NCI-H460 (cell line): Measurements from ENCODE around the gene AIMP1. TPM values are rescaled to one million over a fixed set of nuclear protein-coding genes. Genes with fewer than 3 reads are reported as not detected.
"Not testable (repeated sequence)": the region's sequence is repeated elsewhere in the genome, so short reads cannot be mapped to it uniquely, and the experiment has no call there.

Experiments used
- DNase-seq: peaks from one replicate; pipeline ENCODE4 v3.0.0-alpha.2; 2016; ENCODE audit warnings: low read depth; ENCODE audit errors: extremely low read depth
- total RNA-seq: library from RNA; depleted of rRNA; stranded (reverse); fragments of >200 nt; shearing (Covaris generic); gene quantifications from 2 replicates; pipeline ENCODE4 v1.2.3, GENCODE V29; 2014

AIMP1 gene
- total RNA-seq, 1 experiment from 2014 or later = 49.5 TPM

DNA sequence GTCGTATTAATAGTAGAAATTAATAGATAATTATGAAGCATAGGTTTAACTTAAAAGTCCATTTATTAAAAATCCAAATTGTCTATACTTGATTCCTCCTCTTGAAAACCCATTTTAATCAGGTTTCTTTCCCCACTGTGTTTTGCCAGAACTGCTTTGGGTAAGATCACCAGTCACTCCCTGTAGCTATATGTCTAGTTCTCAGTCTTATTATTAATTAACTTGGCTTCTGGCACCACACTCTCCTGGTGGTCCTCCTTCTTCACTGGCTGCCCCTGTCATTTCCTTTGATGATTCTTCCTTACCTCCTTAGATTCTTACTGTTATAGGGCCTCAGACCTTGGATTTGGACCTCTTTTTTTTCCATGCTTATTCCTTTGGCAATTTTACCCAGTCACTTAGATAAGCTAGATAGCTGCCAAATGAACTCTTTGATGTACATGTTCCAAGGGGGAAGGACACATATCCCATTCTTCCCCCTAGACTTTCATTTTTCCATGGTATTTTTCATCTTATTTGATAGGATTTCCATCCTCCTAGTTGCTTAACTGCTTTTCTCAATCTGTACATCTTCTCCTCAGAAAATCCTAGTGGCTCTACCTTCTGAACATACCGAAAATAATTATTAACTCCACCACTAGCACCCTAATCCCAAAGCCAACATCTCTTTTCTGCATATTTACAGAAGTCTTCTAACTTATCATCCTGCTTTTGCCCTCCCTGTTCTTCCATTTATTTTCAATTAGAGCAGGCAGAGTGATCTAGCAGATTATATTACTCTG lies 27.7 kb downstream of the AIMP1 start:
- no peak for DNase-seq

DNA sequence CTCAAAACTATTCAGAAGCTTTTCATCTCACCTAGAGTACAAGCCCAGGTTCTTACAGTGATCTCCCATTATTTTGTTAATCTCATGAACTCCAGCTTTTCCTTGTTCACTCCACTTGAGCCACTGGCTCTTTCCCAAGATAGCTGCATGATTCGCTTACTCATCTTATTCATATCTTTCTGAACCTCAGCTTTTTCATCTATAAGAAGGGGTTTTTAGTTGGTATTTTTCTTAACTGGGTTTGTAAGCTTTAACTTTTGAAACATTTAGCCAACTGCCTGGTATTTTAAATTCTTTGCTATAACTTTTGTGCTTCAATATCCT lies 28.3 kb downstream of the AIMP1 start:
- DNase-seq = no peak

DNA sequence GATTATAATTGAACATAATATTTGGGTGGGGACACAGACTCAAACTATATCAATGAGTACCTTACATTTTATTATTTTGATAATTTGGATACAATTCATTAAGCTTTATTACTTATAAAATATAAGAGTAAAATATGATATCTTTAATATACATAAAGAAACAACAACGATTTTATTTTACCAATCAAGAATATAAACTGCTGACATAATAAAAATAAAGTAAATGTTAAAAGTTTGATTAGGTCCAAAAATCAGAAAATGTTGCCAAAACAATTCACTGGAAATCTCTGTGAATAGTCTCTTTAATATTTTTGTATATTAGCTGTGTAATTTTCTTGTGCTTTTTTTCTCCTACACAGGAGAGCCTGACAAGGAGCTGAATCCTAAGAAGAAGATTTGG lies 30.8 kb downstream of the AIMP1 start:
- DNase-seq = no peak

DNA sequence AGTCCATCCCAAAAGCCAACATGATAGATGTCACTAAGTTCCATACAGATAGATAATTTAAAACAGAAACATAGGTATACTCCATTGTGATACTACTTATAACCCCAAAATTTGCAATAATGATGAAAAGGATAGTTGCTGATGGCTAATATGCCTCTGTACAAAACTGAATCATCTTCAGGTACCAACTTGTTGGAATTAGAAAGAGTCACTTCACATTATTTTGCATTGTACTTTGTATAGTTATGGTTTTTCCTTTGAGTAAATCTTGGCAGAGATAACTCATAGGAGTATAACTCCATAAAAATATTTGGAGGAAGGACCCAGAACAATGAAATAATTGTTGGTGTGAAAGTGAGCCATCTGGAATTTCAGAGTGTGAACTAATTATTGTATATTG lies 34.7 kb downstream of the AIMP1 start:
- no peak for DNase-seq

DNA sequence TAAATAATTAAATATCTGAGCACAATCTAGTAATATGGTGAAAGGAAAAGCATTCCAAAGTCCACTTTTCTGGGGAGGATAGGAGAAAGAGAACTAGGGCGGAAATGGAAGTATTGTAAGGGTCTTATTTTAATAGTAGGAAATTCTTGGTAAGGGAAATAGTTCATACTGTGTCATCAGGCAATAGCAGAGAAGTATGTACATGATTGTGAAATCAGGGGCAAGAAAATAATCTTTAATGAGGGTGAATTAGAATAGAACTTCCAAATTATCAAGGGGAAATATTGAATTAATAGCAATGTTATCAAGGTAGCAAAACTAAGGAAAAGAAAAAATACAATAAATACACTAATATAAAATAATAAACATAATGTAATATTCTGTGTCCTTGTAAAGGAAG lies 37.4 kb downstream of the AIMP1 start:
- DNase-seq = no peak

DNA sequence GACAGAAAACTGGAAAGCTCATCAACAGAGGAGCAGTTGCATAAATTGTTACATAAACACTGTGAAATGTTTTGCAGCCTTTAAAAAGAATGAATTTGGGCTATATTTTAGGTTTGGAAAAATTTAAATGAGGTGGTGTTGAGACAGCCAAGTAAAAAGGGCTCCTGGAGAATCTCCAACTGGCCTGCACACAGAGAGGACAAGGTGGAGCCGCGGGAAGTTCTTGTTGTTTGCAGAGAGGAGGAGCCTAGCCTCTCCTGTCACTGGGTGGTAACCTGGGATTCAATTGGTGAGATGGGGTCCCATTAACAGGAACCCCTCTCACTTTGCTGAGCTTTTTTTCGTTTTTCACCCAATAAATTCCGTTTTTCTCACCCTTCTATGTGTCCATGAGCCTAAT lies 38.8 kb downstream of the AIMP1 start:
- DNase-seq = no peak

DNA sequence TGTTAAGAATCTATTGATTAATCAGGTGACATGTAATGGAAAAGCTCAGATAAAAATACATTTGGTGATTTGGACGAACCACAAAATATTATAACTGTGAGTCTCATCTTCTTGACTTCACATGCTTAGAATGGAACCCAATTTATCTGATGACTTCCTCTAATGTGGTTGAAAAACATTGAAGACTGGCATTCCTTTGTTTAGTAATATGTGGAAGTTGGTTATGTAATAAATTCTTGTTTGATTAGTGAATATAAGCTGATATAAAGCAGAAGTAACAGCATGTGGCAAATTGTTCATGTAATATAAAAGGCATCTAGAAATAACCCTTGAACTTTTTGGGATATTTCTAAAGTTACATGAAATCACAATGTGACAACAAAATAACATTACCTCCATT lies 42.5 kb downstream of the AIMP1 start:
- DNase-seq = no peak

DNA sequence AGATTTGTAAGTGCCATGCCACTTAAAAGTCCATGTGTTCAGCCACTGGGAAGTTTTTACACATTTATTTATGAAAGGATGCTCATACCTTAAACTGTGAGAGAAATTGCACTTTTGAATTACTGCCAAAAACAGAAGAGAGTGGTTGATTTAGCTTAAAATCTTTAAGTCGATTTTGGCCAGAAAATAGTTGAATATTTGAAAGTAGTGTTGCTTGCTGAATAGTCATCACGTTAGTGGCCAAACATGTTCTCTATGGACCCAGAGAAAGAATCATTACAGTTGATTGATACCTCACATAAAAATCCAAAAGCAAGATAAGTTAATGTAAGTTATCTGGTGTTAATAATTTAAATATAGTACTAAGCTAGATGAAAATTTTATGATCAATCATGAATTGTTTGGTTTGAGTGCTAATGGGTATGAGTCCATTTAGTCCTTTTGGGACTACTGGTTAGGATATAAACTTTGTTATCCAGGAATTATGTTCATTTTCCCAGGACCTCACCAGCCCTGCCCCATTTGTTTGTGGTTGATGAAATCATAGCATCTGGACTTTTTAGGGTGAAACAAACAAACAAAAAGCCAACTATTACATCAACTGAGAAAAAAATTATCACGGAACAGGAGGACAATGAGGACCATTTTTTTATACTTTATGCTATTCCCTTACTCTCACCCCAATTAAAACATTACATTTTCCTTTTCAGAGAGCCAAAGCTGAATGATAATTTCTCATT lies 45.9 kb downstream of the AIMP1 start:
- no peak for DNase-seq

DNA sequence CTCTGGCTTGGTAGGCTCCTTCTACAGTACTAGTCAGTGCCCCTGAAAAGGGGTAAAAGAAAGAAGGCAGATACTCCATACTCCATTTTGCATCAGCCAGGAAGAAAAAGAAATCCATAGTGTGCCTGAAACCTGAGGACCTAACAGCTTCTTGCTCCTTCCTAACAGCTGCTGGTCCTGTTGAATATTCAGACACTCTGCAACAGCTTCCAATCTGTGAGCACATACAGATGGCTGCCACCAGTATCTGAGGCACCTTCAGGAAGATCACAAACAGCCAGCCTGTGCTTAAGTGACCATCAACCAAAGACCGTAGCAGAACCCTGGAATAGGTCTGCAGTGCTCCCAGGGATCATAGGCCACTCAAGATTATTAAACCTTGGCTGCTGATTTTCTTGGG lies 47.9 kb downstream of the AIMP1 start:
- no peak for DNase-seq

DNA sequence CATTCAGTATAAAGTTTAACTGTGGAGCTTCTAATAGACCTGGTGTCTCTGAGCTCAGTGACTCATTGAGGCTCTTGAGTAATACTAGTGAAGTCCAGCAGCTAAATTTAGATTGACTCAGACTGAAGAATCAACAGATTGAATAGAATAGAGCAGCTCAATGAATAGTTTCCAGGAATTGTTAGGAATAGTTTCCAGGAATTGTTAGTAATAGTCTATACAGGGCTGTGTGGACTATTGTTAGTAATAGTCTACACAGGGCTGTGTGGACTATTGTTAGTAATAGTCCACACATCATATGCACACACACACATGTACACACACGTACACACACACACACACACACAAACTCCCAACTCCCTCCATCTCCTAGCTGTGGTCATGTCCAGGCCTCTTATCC lies 49.3 kb downstream of the AIMP1 start:
- DNase-seq = peak; percentile 18

DNA sequence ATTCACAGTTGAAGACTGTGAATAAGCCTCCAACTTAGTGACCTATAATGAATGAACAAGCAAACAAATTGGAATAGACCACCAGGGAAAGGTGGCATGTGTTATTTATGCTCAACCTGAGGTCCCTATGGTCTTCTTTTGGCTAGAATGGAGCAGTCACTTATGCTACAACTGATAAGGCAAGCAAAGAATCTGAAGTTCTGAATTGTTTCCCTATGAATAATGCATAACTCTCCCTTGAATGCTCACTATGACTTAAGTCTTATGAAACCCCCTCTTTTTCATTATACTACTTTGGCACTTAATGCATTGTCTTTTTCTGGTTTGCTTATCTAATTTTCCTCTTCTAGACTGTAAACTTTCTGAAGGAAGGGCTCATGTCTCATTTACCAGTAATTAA lies 49.7 kb downstream of the AIMP1 start:
- no peak for DNase-seq

DNA sequence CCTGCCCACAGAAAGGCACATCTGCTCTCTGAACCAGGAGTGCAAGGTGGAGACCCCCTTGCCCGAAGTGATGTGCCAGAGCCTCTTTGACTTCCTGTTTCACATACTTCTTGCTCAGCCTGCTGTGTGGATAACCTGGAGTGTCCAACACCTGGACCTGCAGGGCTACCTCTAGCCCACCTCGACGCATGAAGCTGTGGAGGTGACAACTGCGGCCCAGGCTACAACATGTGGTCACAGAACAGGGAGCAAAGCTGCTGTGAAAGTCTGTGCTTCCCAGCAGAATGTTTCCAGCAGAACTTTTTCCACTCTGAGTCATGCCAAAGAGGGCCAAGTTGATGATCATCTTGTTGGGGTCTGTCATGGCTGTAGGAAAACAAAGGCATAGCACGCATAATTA lies 50.7 kb downstream of the AIMP1 start:
- no peak for DNase-seq

DNA sequence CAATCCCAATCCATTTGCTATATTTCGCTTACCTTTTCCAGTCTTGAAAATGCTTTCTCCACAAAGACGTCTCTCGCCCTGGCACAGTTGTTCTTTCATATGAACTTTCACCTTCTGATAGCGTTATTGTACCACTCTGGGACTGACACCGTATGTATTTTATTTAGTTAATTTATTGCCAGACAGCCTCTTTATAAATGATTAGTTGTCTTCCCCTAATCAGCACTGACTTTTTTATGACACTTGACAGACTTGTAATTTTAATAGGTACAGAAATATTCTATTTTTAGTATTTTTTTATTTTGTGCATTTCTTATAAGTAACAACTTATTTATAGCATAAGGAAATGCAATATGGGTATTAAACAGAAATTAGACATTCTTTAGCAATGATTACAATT lies 52.3 kb downstream of the AIMP1 start, which contains the start of gene GIMD1:
Gene GIMD1, minus strand, starts transcription at position 101 of the 400 bp plus-strand sequence. CDS start 1,343 bp downstream, outside the sequence.
- DNase-seq = no peak

DNA sequence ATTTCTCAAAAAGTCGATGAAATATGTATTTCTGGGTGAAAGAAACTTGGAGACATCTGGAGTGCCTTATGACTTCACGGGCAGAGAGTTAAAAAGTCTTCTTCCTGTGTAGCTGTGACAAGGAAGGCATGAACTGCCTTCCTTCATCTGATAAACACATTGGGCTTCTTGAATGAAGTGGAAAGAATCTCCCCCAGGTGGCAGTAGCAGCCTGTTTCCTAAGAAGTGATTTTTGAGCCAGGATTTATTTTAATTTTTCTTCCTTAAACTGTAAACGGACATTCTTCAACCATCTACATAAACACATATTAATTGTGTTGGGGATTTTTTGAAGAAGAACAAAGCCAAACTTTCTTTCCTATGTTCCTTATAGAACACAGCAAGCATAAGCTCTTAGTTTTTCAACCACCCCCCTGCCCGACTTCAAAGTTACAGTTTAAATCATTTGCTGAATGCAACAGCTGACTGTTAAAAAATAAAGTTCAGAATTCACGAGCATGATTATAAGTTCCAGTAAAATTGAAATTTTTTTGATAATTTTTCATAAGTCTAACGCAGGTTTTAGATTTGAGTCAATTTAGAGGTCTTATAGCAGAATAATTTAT lies 53.2 kb downstream of the AIMP1 start:
- peak; percentile 23 for DNase-seq

DNA sequence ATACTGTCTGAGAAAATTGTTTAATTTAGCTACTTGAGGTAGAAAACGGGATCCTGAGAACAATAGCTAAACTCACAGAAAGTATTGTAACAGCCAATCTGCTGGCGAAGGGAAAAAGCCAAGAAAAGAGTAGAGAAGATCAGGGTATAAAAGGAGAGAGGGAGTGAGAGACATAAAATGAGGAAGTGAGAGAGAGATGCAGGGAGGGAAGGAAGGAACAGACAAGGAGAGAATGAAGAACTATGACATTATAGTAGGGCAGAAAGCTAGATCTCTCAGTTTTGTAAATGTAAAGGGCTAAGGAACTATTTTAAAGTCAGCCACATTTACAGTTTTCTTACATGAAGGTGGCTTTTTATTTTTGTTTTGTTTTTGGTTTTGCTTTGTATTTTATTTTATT lies 53.9 kb downstream of the AIMP1 start:
- no peak for DNase-seq

DNA sequence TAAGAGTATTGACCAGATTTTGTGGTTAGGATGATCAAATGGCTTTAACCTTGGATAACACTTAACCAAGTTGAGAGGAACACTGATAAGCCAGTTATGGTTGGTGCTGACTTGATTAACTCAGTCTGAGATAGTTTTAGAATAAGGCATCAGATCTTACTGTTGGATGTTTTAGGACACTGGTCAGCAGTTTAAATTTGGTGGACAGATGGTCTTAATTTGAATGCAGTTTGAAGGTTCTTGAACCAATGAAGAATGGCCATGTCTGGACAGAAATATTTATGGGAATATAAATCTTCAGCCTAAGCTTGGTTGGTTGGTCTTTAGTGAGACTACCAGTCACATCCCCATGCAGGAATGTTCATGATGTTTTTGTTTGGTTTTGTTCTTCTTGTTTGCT lies 54.8 kb downstream of the AIMP1 start:
- no peak for DNase-seq

DNA sequence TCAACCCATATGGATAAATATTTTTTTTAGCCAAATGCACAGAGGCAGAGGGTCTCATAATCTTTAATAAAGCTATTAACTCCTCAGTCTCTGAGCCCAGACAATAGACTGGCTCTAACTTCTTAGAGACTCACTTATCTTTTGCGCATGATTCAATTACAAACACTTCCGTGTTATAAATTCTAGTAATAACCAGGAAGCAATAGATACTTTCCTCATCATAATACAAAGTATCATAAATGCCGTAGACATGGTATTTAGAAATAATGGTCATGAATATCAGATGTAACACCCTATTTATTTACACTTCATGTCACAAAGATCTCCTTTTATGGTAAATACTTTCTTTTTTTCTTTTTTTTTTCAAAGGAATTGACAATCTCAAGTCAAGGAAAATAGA lies 56.7 kb downstream of the AIMP1 start:
- DNase-seq = no peak

DNA sequence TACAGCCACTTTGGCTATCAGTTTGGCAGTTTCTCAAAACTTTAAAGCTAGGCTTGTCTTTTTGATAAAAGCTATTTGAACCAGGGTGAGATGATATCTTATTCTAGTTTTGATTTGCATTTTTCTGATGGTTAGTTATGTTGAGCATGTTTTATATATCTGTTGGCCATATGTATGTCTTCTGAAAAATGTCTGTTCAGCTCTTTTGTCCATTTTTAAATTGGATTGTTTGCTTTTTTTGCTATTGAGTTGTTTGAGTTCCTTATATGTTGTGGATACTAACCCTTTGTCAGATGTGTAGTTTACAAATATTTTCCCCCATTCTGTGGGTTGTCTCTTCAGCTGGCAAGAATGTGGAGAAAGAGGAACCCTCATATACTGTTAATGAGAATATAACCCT lies 63.8 kb downstream of the AIMP1 start:
- DNase-seq = no peak

DNA sequence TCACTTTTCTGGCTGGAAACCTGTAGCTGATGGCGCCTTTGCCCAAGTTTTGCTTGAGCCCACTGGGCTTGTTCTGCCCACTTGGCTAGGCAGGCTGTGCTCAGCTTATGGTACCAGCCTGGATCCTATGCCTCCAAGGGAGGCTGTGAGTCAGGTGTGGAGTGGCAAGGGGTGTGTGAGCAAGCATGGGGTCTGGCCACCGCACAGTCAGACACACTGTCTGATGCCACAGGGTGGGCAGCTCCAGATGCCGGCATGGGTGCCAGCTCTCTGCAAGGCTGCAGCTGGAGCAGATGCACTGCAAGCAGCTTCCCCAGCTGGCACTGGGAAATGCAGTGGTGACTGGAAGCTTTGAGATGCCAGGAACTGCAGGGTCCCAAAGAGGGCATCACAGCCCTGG lies 68.5 kb downstream of the AIMP1 start:
- DNase-seq = no peak

DNA sequence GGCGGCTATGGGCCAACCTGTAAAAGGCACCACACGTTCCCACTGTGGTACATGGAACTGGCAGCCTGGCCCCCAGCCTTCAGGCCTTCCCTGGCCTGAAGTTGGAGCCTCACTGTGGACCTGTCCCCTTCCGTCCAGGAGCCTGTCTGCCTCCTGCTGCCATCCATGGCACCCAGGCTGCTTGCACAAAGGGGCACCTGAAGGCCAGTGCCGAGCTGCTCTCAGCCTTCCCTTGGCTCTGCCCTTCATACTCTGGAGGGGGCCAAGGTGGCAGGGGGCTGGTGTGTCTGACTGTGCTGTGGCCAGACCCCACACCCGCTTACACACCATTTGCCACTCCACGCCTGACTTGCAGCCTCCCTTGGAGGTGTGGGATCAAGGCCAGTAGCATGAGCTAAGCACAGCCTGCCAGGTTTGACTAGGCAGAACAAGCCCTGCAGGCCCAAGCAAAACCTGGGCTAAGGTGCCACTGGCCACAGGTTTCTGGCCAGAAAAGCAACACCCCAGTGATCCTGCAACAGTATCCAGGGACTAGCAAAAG lies 69.6 kb downstream of the AIMP1 start:
- no peak for DNase-seq

DNA sequence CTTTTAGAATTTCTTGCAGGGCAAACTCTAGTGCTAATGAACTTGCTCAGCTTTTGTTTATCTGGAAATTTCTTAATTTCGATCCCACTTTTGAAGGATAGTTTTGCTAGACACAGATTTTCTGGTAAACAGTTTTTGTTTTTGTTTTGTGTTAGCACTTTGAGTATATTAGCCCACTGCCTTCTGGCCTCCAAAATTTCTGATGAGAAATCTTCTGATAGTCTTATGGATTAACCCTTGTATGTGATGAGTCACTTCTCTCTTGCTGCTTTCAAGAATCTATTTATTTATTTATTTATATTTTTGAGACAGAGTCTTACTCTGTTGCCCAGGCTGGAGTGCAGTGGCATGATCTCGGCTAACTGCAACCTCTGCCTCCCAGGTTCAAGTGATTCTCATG lies 79.2 kb downstream of the AIMP1 start:
- DNase-seq = no peak

DNA sequence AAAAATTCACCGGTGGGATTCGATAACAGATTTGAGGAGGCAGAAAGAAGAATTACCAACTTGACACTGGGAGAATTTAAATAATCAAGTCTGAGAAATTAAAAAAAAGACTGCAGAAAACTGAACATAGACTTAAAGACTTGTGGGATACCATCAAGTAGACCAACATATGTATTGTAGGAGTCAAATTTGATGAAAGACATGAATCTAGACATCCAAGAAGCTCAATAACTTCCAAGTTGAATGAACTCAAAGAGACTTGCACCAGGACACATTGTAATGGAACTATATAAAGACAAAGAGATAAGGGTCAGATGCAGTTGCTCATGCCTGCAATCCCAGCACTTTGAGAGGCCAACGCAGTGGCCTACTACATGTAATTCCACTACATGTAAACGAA lies 82.5 kb downstream of the AIMP1 start:
- DNase-seq = not testable (repeated sequence)
